ENCODE results near the gene ADAMTS1. TPM values are rescaled to one million over a fixed set of nuclear protein-coding genes. Genes with fewer than 3 reads are reported as not detected.

The ADAMTS1 gene
- total RNA-seq, 2 donors from 2014 or later, result 216 to 406 TPM

DNA sequence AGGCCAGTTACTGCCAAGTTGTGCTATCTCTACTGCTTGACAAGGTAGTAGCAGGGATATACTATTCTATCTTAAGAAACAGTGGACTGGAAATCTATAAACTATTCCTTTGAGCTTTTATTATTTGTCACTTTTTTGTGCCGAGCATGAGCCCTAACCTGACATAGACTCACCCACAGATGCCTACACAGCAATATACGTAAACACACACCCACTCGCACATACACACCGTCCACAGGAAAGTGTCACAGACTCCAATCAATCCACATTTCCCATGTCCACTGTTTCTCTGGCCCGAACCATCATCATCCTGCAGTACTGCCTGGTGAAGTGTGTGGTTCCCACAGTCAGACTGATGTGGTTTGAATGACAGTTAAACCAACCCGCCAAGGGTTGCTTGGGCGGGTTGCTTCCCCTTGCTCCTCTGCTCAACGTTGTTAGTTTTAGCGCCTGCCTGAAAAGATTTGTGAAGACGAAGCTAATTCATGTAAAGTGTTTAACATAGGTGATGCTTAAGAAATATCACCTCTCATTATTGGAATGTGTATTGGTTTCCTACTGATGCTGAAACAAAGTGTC is 47.2 kb downstream of the ADAMTS1 start:
- no peak for DNase-seq (ENCODE audit: low spot score)
- intact Hi-C loops (cut with DNase I), result loop anchor here in 1 of 2 donors (5.0 kb wide), 1 partner anchor 1211 kb away; no protein-coding TSS in a partner anchor

DNA sequence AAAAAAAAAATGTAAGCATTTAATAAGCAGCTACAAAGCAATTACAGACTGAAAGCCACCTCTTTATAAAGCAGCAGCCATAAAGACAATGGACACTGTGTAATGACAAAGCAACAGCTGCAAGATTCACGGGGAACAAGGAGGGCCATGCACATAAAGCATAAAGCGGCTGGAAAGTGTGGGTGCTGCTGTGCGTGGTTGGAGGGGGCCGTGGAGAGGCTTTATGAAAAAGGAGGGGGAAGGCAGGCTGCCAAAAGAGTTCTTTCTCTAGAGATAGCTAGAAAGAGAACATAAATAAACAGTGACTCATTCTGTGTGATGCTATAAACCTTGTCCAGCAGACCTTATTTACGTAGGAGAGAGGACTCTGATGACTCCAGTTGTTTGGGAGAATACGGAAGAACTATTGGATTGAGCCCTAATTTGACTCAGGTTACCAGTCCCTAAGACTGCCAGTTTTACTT is 49.3 kb downstream of the ADAMTS1 start:
- DNase-seq (ENCODE audit: low spot score), result peak; percentile 83
- intact Hi-C loops (cut with DNase I), result loop anchor here in 1 of 2 donors (5.0 kb wide), 1 partner anchor 1209 kb away; no protein-coding TSS in a partner anchor

DNA sequence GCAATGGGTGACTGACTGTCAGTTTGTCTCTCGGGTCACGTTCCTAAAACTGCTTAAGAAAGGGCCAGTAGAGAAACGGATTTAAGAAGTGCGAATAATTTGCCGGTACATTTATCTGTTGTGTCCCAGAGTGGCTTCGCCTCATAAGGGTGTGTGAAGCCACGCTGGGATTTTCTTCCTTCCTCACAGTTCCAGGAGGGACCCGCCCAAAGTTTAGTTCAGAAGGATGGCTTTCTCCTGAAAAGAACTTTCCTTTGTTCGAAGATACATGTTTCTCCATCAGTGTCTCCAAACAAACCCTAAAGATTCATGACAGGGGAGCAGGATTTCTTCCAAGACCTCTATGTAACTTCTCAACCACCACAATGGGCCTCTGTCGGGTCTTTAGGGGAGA is 49.8 kb downstream of the ADAMTS1 start:
- no peak for DNase-seq (ENCODE audit: low spot score)
- intact Hi-C loops (cut with DNase I), result loop anchor here in 1 of 2 donors (5.0 kb wide), 1 partner anchor 1208 kb away; no protein-coding TSS in a partner anchor

DNA sequence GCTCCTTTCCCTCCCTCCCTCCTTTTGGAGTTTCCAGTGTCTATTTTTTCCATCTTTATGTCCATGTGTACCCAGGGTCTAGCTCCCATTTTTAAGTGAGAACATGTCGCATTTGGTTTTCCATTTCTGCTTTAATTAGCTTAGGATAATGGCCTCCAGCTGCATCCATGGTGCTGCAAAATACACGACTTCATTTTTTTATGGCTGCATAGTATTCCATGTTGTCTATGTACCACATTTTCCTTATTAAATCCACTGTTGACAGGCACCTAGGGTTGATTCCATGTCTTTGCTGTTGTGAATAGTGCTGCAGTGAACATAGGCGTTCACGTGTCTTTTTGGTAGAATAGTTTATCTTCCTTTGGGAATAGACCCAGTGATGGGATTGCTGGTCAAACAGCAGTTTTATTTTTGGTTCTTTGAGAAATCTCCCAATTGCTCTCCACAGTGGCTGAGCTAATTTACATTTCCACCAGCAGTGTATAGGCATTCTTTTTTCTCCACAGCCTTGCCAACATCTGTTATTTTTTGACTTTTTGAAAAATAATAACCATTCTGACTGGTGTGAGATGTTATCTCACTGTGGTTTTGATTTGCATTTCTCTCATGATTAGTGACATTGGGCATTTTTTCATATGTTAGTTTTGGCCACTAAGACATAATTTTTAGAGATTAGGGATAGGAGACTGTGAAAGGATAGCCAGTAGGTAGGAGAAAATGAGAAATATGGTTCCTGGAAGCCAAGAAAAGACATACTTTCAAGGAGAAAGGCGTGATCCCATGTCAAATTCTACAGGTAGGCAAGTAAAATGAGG is 50.4 kb downstream of the ADAMTS1 start:
- DNase-seq (ENCODE audit: low spot score), result no peak
- intact Hi-C loops (cut with DNase I), result loop anchor here in 1 of 2 donors (5.0 kb wide), 1 partner anchor 1208 kb away; no protein-coding TSS in a partner anchor

DNA sequence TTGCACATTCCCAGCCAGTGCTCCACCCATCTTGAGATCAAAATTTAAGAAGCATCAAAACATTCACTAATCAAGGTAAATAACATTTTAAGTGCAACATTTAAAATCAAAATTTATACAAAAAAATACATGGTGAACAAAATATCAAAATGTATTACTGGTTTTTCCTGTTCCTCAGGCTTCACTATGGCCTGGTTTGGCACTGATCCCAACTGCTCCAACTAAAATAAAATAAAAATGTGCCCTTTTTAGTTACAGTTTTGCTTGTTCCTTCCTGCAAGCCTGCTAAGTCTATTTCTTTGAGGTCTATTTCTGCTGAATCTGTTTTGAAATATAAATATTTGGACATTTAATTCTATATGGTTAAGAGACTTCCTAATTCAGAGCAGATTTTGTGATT is 54.9 kb downstream of the ADAMTS1 start:
- intact Hi-C loops (cut with DNase I), result no loop called here

DNA sequence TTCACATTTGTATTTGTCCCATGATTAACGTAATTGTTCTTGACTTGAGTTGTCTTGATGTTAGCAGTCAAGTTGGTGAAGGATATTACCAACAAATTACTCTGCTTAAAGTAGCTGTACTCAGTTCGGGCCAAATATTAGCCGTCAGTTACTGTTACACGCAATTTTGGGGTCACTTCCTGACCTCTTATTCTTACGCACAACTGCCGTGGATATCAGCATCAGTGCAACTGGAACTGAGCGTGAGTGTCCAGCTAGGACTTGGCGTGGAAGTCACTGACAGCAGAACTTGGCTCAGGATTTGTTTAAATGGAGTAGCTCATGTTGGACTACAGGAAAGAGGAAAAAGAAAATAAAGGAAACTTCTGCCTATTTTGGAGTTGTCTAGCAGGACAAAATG is 56.4 kb downstream of the ADAMTS1 start:
- DNase-seq (ENCODE audit: low spot score), result peak; percentile 87
- intact Hi-C loops (cut with DNase I), result no loop called here

More for the DNA sequence above, 54.9 kb downstream of the ADAMTS1 start:
- DNase-seq (ENCODE audit: low spot score), result no peak

Other genes with a start within 250 kb of the ADAMTS1 start
- gene ADAMTS5, start 121.7 kb upstream of the ADAMTS1 start, total RNA-seq, result 10 to 100 TPM; 20.4 to 42.9 TPM

Data from posterior vena cava (tissue), 2 donors.